HCT116 (cell line): ENCODE measurements around the gene COL16A1. TPM values are rescaled to one million over a fixed set of nuclear protein-coding genes. Genes with fewer than 3 reads are reported as not detected.

Source experiments
- ATAC-seq: fragments of 200-7000 bp; cut with Tn5 transposase; 2 replicates; pipeline ENCODE4 v1.9.1; 2020; ENCODE audit warnings: mild to moderate bottlenecking, moderate library complexity
- BruUV-seq: library from RNA; stranded (reverse); fragments of 400-500 nt; replicated peaks from 2 replicates; lab custom pipeline; 2021; lab: Mats Ljungman, UMichigan
- CTCF ChIA-PET: fragments of 300-600 bp; sonication (Branson Sonifier 250); formaldehyde crosslinking; loops from one replicate; lab custom pipeline; 2021; ENCODE audit warnings: antibody characterized with exemption; lab: Charles Lee
- POLR2A ChIA-PET: fragments of 300-600, 350-600 bp; sonication (Branson Sonifier 250); formaldehyde crosslinking; loops from one replicate; lab custom pipeline; 2021; ENCODE audit warnings: antibody characterized with exemption; lab: Charles Lee
- RAD21 ChIA-PET, 2 experiments: fragments of 300-600 bp; sonication (Branson Sonifier 250); formaldehyde crosslinking; loops; one replicate each; lab custom pipeline; 2023; ENCODE audit warnings: low total read pairs in 2 of 2; ENCODE audit not compliant: uncharacterized antibody in 2 of 2, unreplicated experiment in 2 of 2, low non-redundant PET in 1 of 2; lab: Charles Lee
- DNase-seq: peaks from one replicate; pipeline ENCODE4 v3.0.0-alpha.2; 2010; ENCODE audit warnings: low read depth, low spot score
- H2AFZ ChIP-seq: fragments of 200-600 bp; shearing (Covaris generic), sonication (generic); 2 replicates; pipeline ENCODE4 v1.6.1; 2017; ENCODE audit warnings: low read depth, mixed run types, mixed read lengths, antibody characterized with exemption, low read length; ENCODE audit not compliant: poor library complexity, severe bottlenecking
- H3K27ac ChIP-seq: 2 replicates; pipeline ENCODE4 v1.5.1; 2012; ENCODE audit warnings: low read depth, low read length
- H3K27me3 ChIP-seq: fragments of 200-600 bp; sonication (generic); 2 replicates; pipeline ENCODE4 v1.6.1; 2016; ENCODE audit warnings: mixed run types, low read length, mixed read lengths; ENCODE audit not compliant: insufficient read depth
- H3K36me3 ChIP-seq, 2 experiments: fragments of 200-500 bp in 1 of 2; fragments of 200-600 bp in 1 of 2; sonication (Bioruptor generic) in 1 of 2; sonication (generic) in 1 of 2; 2 replicates each; pipeline versions ENCODE4 v1.5.1 to v1.6.1; 2014 to 2016; ENCODE audit warnings: low read length in 2 of 2, inconsistent platforms in 1 of 2, mixed read lengths in 1 of 2, mixed run types in 1 of 2; ENCODE audit not compliant: insufficient read depth in 2 of 2, control insufficient read depth in 1 of 2
- H3K4me1 ChIP-seq, 2 experiments: fragments of 200-600 bp in 1 of 2; sonication (generic) in 1 of 2; 2 replicates each; pipeline versions ENCODE4 v1.5.1 to v1.6.1; 2012 to 2017; ENCODE audit warnings: low read length in 2 of 2, inconsistent platforms in 1 of 2, mild to moderate bottlenecking in 1 of 2, mixed read lengths in 1 of 2, mixed run types in 1 of 2, moderate library complexity in 1 of 2; ENCODE audit not compliant: insufficient read depth in 2 of 2, control insufficient read depth in 1 of 2
- H3K4me2 ChIP-seq: fragments of 200-600 bp; sonication (generic); 2 replicates; pipeline ENCODE4 v1.6.1; 2017; ENCODE audit warnings: mixed run types, low read length, mixed read lengths
- H3K4me3 ChIP-seq, 2 experiments: fragments of 200-600 bp in 1 of 2; sonication (generic) in 1 of 2; replicated peaks in 1 of 2; 2 replicates each; pipeline ENCODE4 v1.5.1; 2011 to 2016; ENCODE audit warnings: low read length in 2 of 2, control low read depth in 1 of 2, low read depth in 1 of 2, mild to moderate bottlenecking in 1 of 2, mixed read lengths in 1 of 2, mixed run types in 1 of 2
- H3K79me2 ChIP-seq: fragments of 200-600 bp; sonication (generic); 2 replicates; pipeline ENCODE4 v1.6.1; 2017; ENCODE audit warnings: mild to moderate bottlenecking, mixed run types, low read length, moderate library complexity, mixed read lengths; ENCODE audit not compliant: insufficient read depth
- H3K9ac ChIP-seq: fragments of 200-600 bp; sonication (generic); 2 replicates; pipeline ENCODE4 v1.6.1; 2016; ENCODE audit warnings: low read length, mixed read lengths
- H3K9me2 ChIP-seq: fragments of 200-600 bp; sonication (generic), shearing (Covaris generic); 2 replicates; pipeline ENCODE4 v1.6.1; 2017; ENCODE audit warnings: mixed run types, mild to moderate bottlenecking, moderate library complexity; ENCODE audit not compliant: insufficient read depth
- H3K9me3 ChIP-seq, 2 experiments: fragments of 200-500 bp in 1 of 2; fragments of 200-600 bp in 1 of 2; sonication (Bioruptor generic) in 1 of 2; sonication (generic) in 1 of 2; 2 replicates each; pipeline ENCODE4 v1.6.1; 2014 to 2017; ENCODE audit warnings: low read length in 2 of 2, mixed read lengths in 2 of 2, inconsistent platforms in 1 of 2, low read depth in 1 of 2, mild to moderate bottlenecking in 1 of 2, mixed run types in 1 of 2, moderate library complexity in 1 of 2; ENCODE audit not compliant: control insufficient read depth in 1 of 2, insufficient read depth in 1 of 2
- H4K20me1 ChIP-seq: fragments of 200-600 bp; sonication (generic), shearing (Covaris generic); 2 replicates; pipeline ENCODE4 v1.6.1; 2017; ENCODE audit warnings: mixed run types, mild to moderate bottlenecking, moderate library complexity; ENCODE audit not compliant: insufficient read depth
- ATF3 ChIP-seq: IDR thresholded peaks from 2 replicates; pipeline ENCODE4 v1.6.1; 2012
- CEBPB ChIP-seq: IDR thresholded peaks from 2 replicates; pipeline ENCODE4 v1.6.1; 2012; ENCODE audit warnings: low read depth
- CTCF ChIP-seq, 3 experiments: fragments of 200-600 bp in 1 of 3; sonication (generic) in 1 of 3; IDR thresholded peaks in 2 of 3; conservative IDR thresholded peaks in 1 of 3; 2 replicates each; pipeline ENCODE4 v1.5.1; 2012 to 2017; ENCODE audit warnings: low read depth in 2 of 3, low read length in 2 of 3, antibody characterized with exemption in 1 of 3, borderline replicate concordance in 1 of 3, control low read depth in 1 of 3, mild to moderate bottlenecking in 1 of 3, mixed read lengths in 1 of 3, mixed run types in 1 of 3, moderate library complexity in 1 of 3; ENCODE audit not compliant: insufficient read depth in 1 of 3
- ELF1 ChIP-seq: IDR thresholded peaks from 2 replicates; pipeline ENCODE4 v1.6.1; 2012; ENCODE audit warnings: low read depth, borderline replicate concordance
- EZH2 ChIP-seq: fragments of 200-600 bp; sonication (generic); IDR thresholded peaks from 2 replicates; pipeline ENCODE4 v1.6.1; 2017; ENCODE audit warnings: antibody characterized with exemption, mixed run types
- EZH2phosphoT487 ChIP-seq: fragments of 200-600 bp; IDR thresholded peaks from 2 replicates; pipeline ENCODE4 v1.6.1; 2018; ENCODE audit warnings: antibody characterized with exemption, borderline replicate concordance
- FOSL1 ChIP-seq: IDR thresholded peaks from 2 replicates; pipeline ENCODE4 v1.6.1; 2012; ENCODE audit warnings: low read depth
- JUND ChIP-seq: IDR thresholded peaks from 2 replicates; pipeline ENCODE4 v1.6.1; 2012
- MAX ChIP-seq: IDR thresholded peaks from 2 replicates; pipeline ENCODE4 v1.6.1; 2012
- POLR2A ChIP-seq: IDR thresholded peaks from 2 replicates; pipeline ENCODE4 v1.7.0; 2011; ENCODE audit warnings: borderline replicate concordance; ENCODE audit not compliant: insufficient read depth, insufficient read length; ENCODE audit errors: extremely low read depth
- POLR2AphosphoS5 ChIP-seq: IDR thresholded peaks from 2 replicates; pipeline ENCODE4 v1.6.1; 2011; ENCODE audit warnings: mild to moderate bottlenecking, low read depth, low read length, moderate library complexity
- RAD21 ChIP-seq: IDR thresholded peaks from 2 replicates; pipeline ENCODE4 v1.6.1; 2012; ENCODE audit warnings: low read depth, mild to moderate bottlenecking
- SIN3A ChIP-seq: IDR thresholded peaks from 2 replicates; pipeline ENCODE4 v1.6.1; 2012; ENCODE audit warnings: low read depth
- SRF ChIP-seq: IDR thresholded peaks from 2 replicates; pipeline ENCODE4 v1.6.1; 2012; ENCODE audit warnings: low read depth
- TCF7L2 ChIP-seq: IDR thresholded peaks from 2 replicates; pipeline ENCODE4 v1.7.0; 2011; ENCODE audit warnings: borderline replicate concordance, inconsistent platforms; ENCODE audit not compliant: insufficient read depth, insufficient read length; ENCODE audit errors: extremely low read depth
- YY1 ChIP-seq: IDR thresholded peaks from 2 replicates; pipeline ENCODE4 v1.6.1; 2011; ENCODE audit warnings: low read length, low read depth, moderate library complexity, mild to moderate bottlenecking; ENCODE audit not compliant: insufficient replicate concordance; ENCODE audit errors: extremely low read depth
- ZBTB33 ChIP-seq: IDR thresholded peaks from 2 replicates; pipeline ENCODE4 v1.6.1; 2011; ENCODE audit warnings: mild to moderate bottlenecking, low read length, moderate library complexity; ENCODE audit not compliant: insufficient replicate concordance; ENCODE audit errors: extremely low read depth
- ZFX ChIP-seq: fragments of 450-650 bp; IDR thresholded peaks from 2 replicates; pipeline ENCODE4 v1.6.1; 2017
- ZNF274 ChIP-seq: fragments of 200-500 bp; sonication (Bioruptor generic); IDR thresholded peaks from 2 replicates; pipeline ENCODE4 v1.6.1; 2014; ENCODE audit warnings: mild to moderate bottlenecking, low read depth, low read length, inconsistent platforms
- intact Hi-C: fragments of 100-400 bp; cut with micrococcal nuclease; formaldehyde crosslinking; loops from 2 replicates; pipeline ENCODE4 v1.10.0; 2022
- total RNA-seq: library from RNA; stranded (reverse); gene quantifications from one replicate; pipeline ENCODE4 v1.2.1, GENCODE V29; 2021; ENCODE audit not compliant: unreplicated experiment

Gene COL16A1
- total RNA-seq, 1 experiment from 2014 or later: 2.2 TPM

- TF ChIP-seq ELF1 (no peak), RAD21 (no peak), YY1 (no peak), POLR2A (no peak), JUND (no peak), TCF7L2 (no peak), EZH2phosphoT487 (no peak), ZFX (no peak), MAX (no peak), CEBPB (no peak), FOSL1 (no peak)
Measured at GRCh38 chr1:31654474-31654776, 49.4 kb downstream of the COL16A1 start (continued).

GRCh38 chr1:31653717-31654473, 49.9 kb downstream of the COL16A1 start:
- ChIA-PET RAD21 (no interaction called here), CTCF (no interaction called here)
- BruUV-seq: no TSS peak
- TF ChIP-seq ZFX (no peak), TCF7L2 (no peak), POLR2AphosphoS5 (no peak), MAX (no peak), EZH2 (no peak), ZBTB33 (no peak), SRF (no peak), CEBPB (no peak), YY1 (no peak), EZH2phosphoT487 (no peak), RAD21 (no peak), POLR2A (no peak), JUND (no peak), SIN3A (no peak), CTCF (IDR thresholded peaks at IDR 0.05 in 2 of 3, conservative IDR thresholded peaks at IDR 0.05 in 1 of 3; ENCODE audit: borderline replicate concordance in 1 of 3, insufficient read depth in 1 of 3, low read depth in 2 of 3, low read length in 2 of 3) (no peak), FOSL1 (no peak), ATF3 (no peak), ZNF274 (no peak)

More at GRCh38 chr1:31653717-31654473, 49.9 kb downstream of the COL16A1 start:
- Histone ChIP-seq H3K79me2 (no peaks in the 10 kb centered on the region), H3K4me2 (no peak overlapping the region), H3K4me1 (no peaks in the 10 kb centered on the region), H4K20me1 (no peaks in the 10 kb centered on the region), H2AFZ (no peak overlapping the region), H3K9me3 (no peaks in the 10 kb centered on the region), H3K9ac (no peak overlapping the region), H3K27ac (no peak overlapping the region), H3K4me3 (no peak overlapping the region), H3K9me2 (no peaks in the 10 kb centered on the region), H3K36me3 (no peaks in the 10 kb centered on the region), H3K27me3 (no peaks in the 10 kb centered on the region)
- intact Hi-C loops: no loop called here
- DNase-seq (no peak), ATAC-seq (no peak)
- POLR2A ChIA-PET: no interaction called here
